K562 (cell line): ENCODE data around the gene MPIG6B. TPM values are rescaled to one million over a fixed set of nuclear protein-coding genes. Genes with fewer than 3 reads are reported as not detected.
A peak's percentile ranks its signal among the peaks of the same experiment; 100 is the strongest.

Source experiments
- ARID3A ChIP-seq: IDR thresholded peaks from 2 replicates; pipeline ENCODE4 v1.6.1; 2012; ENCODE audit warnings: low read depth, low read length, improper control_type of control experiment, borderline replicate concordance
- CLOCK ChIP-seq: fragments of 250-450 bp; sonication (Bioruptor Pico); IDR thresholded peaks from 2 replicates; pipeline ENCODE4 v1.4.0; 2020; ENCODE audit warnings: mild to moderate bottlenecking, moderate library complexity, borderline replicate concordance
- CREB3 ChIP-seq: fragments of 450-650 bp; conservative IDR thresholded peaks from 2 replicates; pipeline ENCODE4 v1.6.1; 2016; ENCODE audit warnings: missing genetic modification characterization, low read depth, mild to moderate bottlenecking, missing compliant biosample characterization, moderate library complexity
- ETV6 ChIP-seq, 3 experiments: fragments of 150-350 bp in 1 of 3; sonication (generic) in 1 of 3; formaldehyde crosslinking in 1 of 3; IDR thresholded peaks; 2 replicates each; pipeline versions ENCODE4 v1.6.1 to v1.8.0; 2014 to 2022; ENCODE audit warnings: borderline replicate concordance in 2 of 3, low read depth in 2 of 3, antibody characterized with exemption in 1 of 3, low read length in 1 of 3, mild to moderate bottlenecking in 1 of 3, missing genetic modification reagents in 1 of 3
- FOXP4 ChIP-seq: sonication (generic); formaldehyde crosslinking; IDR thresholded peaks from 2 replicates; pipeline ENCODE4 v1.8.0; 2022; ENCODE audit warnings: mild to moderate bottlenecking, missing genetic modification reagents, borderline replicate concordance
- JUNB ChIP-seq: fragments of 450-650 bp; formaldehyde crosslinking; conservative IDR thresholded peaks from 2 replicates; pipeline ENCODE4 v1.4.0; 2020; ENCODE audit warnings: mild to moderate bottlenecking
- KLF10 ChIP-seq: fragments of 250-450 bp; sonication (Bioruptor Pico); IDR thresholded peaks from 2 replicates; pipeline ENCODE4 v1.6.1; 2021; ENCODE audit warnings: matching md5 sums
- MCM5 ChIP-seq: fragments of 450-650 bp; IDR thresholded peaks from 2 replicates; pipeline ENCODE4 v1.6.1; 2016; ENCODE audit warnings: low read depth
- MCM7 ChIP-seq, 2 experiments: fragments of 450-650 bp; IDR thresholded peaks; 2 replicates each; pipeline ENCODE4 v1.6.1; 2016 to 2018
- NFE2L1 ChIP-seq: fragments of 450-650 bp; IDR thresholded peaks from 2 replicates; pipeline ENCODE4 v1.6.1; 2016; ENCODE audit warnings: missing genetic modification characterization, low read depth, mild to moderate bottlenecking, missing compliant biosample characterization, moderate library complexity, borderline replicate concordance
- POLR2AphosphoS5 ChIP-seq: IDR thresholded peaks from 2 replicates; pipeline ENCODE4 v1.6.1; 2011; ENCODE audit warnings: mild to moderate bottlenecking, low read depth, low read length, moderate library complexity; ENCODE audit not compliant: control insufficient read depth, insufficient read depth
- PPARD ChIP-seq: fragments of 250-450 bp; sonication (Bioruptor Pico); IDR thresholded peaks from 2 replicates; pipeline ENCODE4 v1.8.0; 2022; ENCODE audit warnings: inconsistent platforms, mild to moderate bottlenecking, moderate library complexity
- RBM25 ChIP-seq: fragments of 200-400 bp; formaldehyde crosslinking; IDR thresholded peaks from 2 replicates; pipeline ENCODE4 v1.6.1; 2018; ENCODE audit warnings: low read length, low read depth, moderate library complexity; ENCODE audit not compliant: severe bottlenecking
- SMARCB1 ChIP-seq: IDR thresholded peaks from 2 replicates; pipeline ENCODE4 v1.6.1; 2011; ENCODE audit warnings: improper control_type of control experiment, low read depth; ENCODE audit not compliant: insufficient read length
- SRSF9 ChIP-seq: fragments of 200-400 bp; formaldehyde crosslinking; IDR thresholded peaks from 2 replicates; pipeline ENCODE4 v1.6.1; 2017; ENCODE audit warnings: low read depth, low read length, borderline replicate concordance
- XRCC3 ChIP-seq: fragments of 450-650 bp; IDR thresholded peaks from 2 replicates; pipeline ENCODE4 v1.6.1; 2017; ENCODE audit warnings: mild to moderate bottlenecking, moderate library complexity
- ZFP1 ChIP-seq: fragments of 450-650 bp; formaldehyde crosslinking; IDR thresholded peaks from 2 replicates; pipeline ENCODE4 v1.4.0; 2020; ENCODE audit warnings: mild to moderate bottlenecking, mixed read lengths
- ZNF644 ChIP-seq: fragments of 200-800 bp; sonication (Bioruptor generic); IDR thresholded peaks from 2 replicates; pipeline ENCODE4 v1.6.1; 2016; ENCODE audit warnings: low read depth, missing genetic modification characterization, missing compliant biosample characterization
- polyA plus RNA-seq, 8 experiments: library from polyadenylated mRNA; depleted of rRNA in 4 of 8; stranded (reverse) in 5 of 8; unstranded in 3 of 8; fragments of >200 nt; fragmentation: Nextera tagmentation in 2 of 8; fragmentation: Illumina TruSeq in 1 of 8; extraction: Ambion mirVana in 2 of 8; extraction: Trizol in 1 of 8; gene quantifications; 2 replicates each; pipeline versions ENCODE4 v1.2.1 to v1.2.3, GENCODE V29; 2011 to 2014; ENCODE audit warnings: inconsistent platforms in 1 of 8, missing spikeins in 1 of 8
- total RNA-seq, 7 experiments: library from RNA; depleted of rRNA in 6 of 7; stranded (reverse); fragments of >200 nt in 6 of 7; fragmentation: Illumina TruSeq in 2 of 7; extraction: Trizol in 2 of 7; gene quantifications; 2 replicates each; pipeline versions ENCODE4 v1.2.1 to v1.2.3, GENCODE V29; 2011 to 2021; ENCODE audit warnings: low replicate concordance in 1 of 7

Gene MPIG6B
- total and polyA plus RNA-seq, 9 of the 15 experiments (the other 6 are each of a cell fraction or from before 2014, with no cell fraction given): 0.11 to 1.2 (median 0.28) TPM; not detected in 1

GRCh38 chr6:31690231-31691077 lies 32.7 kb upstream of the MPIG6B start (continued):
- TF ChIP-seq ARID3A: 0 out of 2 replicates have a peak, but pooled peaks have one; percentile 74
- no peak for TF ChIP-seq CLOCK (CRISPR knock-in tag)
- TF ChIP-seq XRCC3: no peak
- no peak for TF ChIP-seq ZFP1 (CRISPR knock-in tag)
- no peak for TF ChIP-seq MCM5
- peak; percentile 88 for TF ChIP-seq CREB3 (tag)
- peak; percentile 89 for TF ChIP-seq JUNB (CRISPR knock-in tag)
- no peak for TF ChIP-seq PPARD
- TF ChIP-seq POLR2AphosphoS5: peak; percentile 79; the same call in 1 of the 2 replicates
- 0 out of 2 replicates have a peak, but pooled peaks have one; percentile 17 for TF ChIP-seq ZNF644 (tag)
- peak in 1 of 2 experiments; percentile 48; a peak in 1 of 4 replicates for TF ChIP-seq ETV6 (IDR thresholded peaks at IDR 0.05; ENCODE audit: borderline replicate concordance in 1 of 2, low read depth in 2 of 2, low read length in 1 of 2)
- 0 out of 2 replicates have a peak, but pooled peaks have one; percentile 34 for TF ChIP-seq ETV6 (CRISPR knock-in tag; IDR thresholded peaks at IDR 0.05; ENCODE audit: borderline replicate concordance)
- TF ChIP-seq NFE2L1: no peak
- TF ChIP-seq FOXP4 (CRISPR knock-in tag): peak; percentile 86; the same call in 1 of the 2 replicates
- no peak for TF ChIP-seq MCM7 (IDR thresholded peaks at IDR 0.05)
- peak; percentile 89 for TF ChIP-seq RBM25
- TF ChIP-seq SMARCB1: peak; percentile 100
- 0 out of 2 replicates have a peak, but pooled peaks have one; percentile 53 for TF ChIP-seq KLF10 (CRISPR knock-in tag)
- TF ChIP-seq SRSF9: no peak
